Right lobe of liver (tissue), 6 donors: ENCODE measurements around the gene DCHS2. TPM values are rescaled to one million over a fixed set of nuclear protein-coding genes. Genes with fewer than 3 reads are reported as not detected.

Experiments used
- ATAC-seq, 4 donors: fragments of 200-7000 bp; cut with Tn5 transposase; one replicate each; pipeline ENCODE4 v1.9.1; 2020; ENCODE audit warnings: mild to moderate bottlenecking in 4 of 4, moderate library complexity in 4 of 4
- DNase-seq, 3 donors: peaks; one replicate each; pipeline ENCODE4 v3.0.0-alpha.2; 2020
- H3K27ac ChIP-seq, 3 donors: fragments of 200-600 bp; one replicate each; pipeline ENCODE4 v1.8.0; 2022
- H3K27me3 ChIP-seq, 2 donors: fragments of 200-600 bp; one replicate each; pipeline ENCODE4 v1.8.0; 2022
- H3K36me3 ChIP-seq, 4 donors: fragments of 200-600 bp; sonication (generic) in 1 of 4; one replicate each; pipeline versions ENCODE4 v1.5.1 to v1.8.0; 2017 to 2022; ENCODE audit warnings: control low read depth in 1 of 4
- H3K4me1 ChIP-seq, 4 donors: fragments of 200-600 bp; sonication (generic) in 1 of 4; one replicate each; pipeline versions ENCODE4 v1.5.1 to v1.8.0; 2017 to 2022; ENCODE audit warnings: control low read depth in 1 of 4
- H3K4me3 ChIP-seq, 3 donors: fragments of 200-600 bp; one replicate each; pipeline ENCODE4 v1.8.0; 2022
- H3K9me3 ChIP-seq, 4 donors: fragments of 200-600 bp; sonication (generic) in 1 of 4; one replicate each; pipeline versions ENCODE4 v1.5.1 to v1.8.0; 2017 to 2022; ENCODE audit warnings: control low read depth in 1 of 4
- CTCF ChIP-seq, 4 donors: fragments of 200-600 bp in 3 of 4; fragments of 450-650 bp in 1 of 4; IDR thresholded peaks; one replicate each; pipeline versions ENCODE4 v1.5.1 to v1.8.0; 2016 to 2022; ENCODE audit warnings: antibody characterized with exemption in 4 of 4, mild to moderate bottlenecking in 2 of 4
- POLR2A ChIP-seq: fragments of 450-650 bp; IDR thresholded peaks from one replicate; pipeline ENCODE4 v1.6.1; 2017; ENCODE audit warnings: antibody characterized with exemption, mild to moderate bottlenecking
- whole genome bisulfite sequencing: methylation state at CpG from one replicate; pipeline ENCODE4 v1.1.6; 2018; ENCODE audit warnings: low coverage, low lambda C conversion rate; ENCODE audit not compliant: insufficient coverage; ENCODE audit errors: missing lambda C conversion rate; 5-methylcytosine and 5-hydroxymethylcytosine counted together
- intact Hi-C, 2 donors: fragments of 100-400 bp; cut with DNase I; formaldehyde crosslinking; loops; one replicate each; pipeline versions ENCODE4 v1.11.2 to v1.14.1; 2022
- total RNA-seq, 6 experiments: library from RNA; depleted of rRNA in 2 of 6; stranded (reverse); fragments of >200 nt in 2 of 6; fragmentation: NEBNext Ultra II Directional in 3 of 6; extraction: Animal tissue kit (Norgen Biotek cat#: 25700) in 3 of 6; gene quantifications; one replicate each; pipeline versions ENCODE4 v1.1.0 to v1.2.4, GENCODE V29; 2016 to 2023
- donor health status: DM: no; HTN: yes; CAD: no.
- donor health status: DM: no; HTN: no; CAD: no.
- donor health status: DM: no; HTN: no; CAD: no.
- donor health status: DM: no; HTN: yes; CAD: no.
- donor health status: DM: no; HTN: yes; CAD: no.

The DCHS2 gene
- total RNA-seq, 6 experiments from 2014 or later, result 0.07 to 0.37 (median 0.12) TPM; not detected in 1

- no peak for DNase-seq
- Histone ChIP-seq H3K9me3 (no peaks in the 10 kb centered on the region), H3K4me1 (no peaks in the 10 kb centered on the region), H3K36me3 (no peaks in the 10 kb centered on the region), H3K27me3 (no peaks in the 10 kb centered on the region), H3K4me3 (no peak overlapping the region), H3K27ac (no peak overlapping the region)
- 0% methylated on average over 1 of the region's 1 CpG for WGBS
- intact Hi-C loops, result no loop called here
- TF ChIP-seq POLR2A, result no peak
- TF ChIP-seq CTCF (IDR thresholded peaks at IDR 0.05), result no peak
- ATAC-seq, result no peak
Observed at GRCh38 chr4:154439224-154439623, 52.4 kb downstream of the DCHS2 start.

- DNase-seq, result no peak
- Histone ChIP-seq H3K27ac (no peak overlapping the region), H3K27me3 (no peaks in the 10 kb centered on the region), H3K4me3 (no peak overlapping the region), H3K36me3 (no peaks in the 10 kb centered on the region), H3K4me1 (no peaks in the 10 kb centered on the region), H3K9me3 (no peaks in the 10 kb centered on the region)
- no peak for ATAC-seq
- TF ChIP-seq POLR2A, result no peak
- no peak for TF ChIP-seq CTCF (IDR thresholded peaks at IDR 0.05)
- intact Hi-C loops, result no loop called here
- 46% methylated on average over 1 of the region's 1 CpG for WGBS
Observed at GRCh38 chr4:154435895-154436294, 55.7 kb downstream of the DCHS2 start.

- DNase-seq (no peak), ATAC-seq (no peak)
- H3K9me3 ChIP-seq, result no peaks in the 10 kb centered on the region
- no peaks in the 10 kb centered on the region for H3K4me1 ChIP-seq
- no peak overlapping the region for H3K27ac ChIP-seq
- no peaks in the 10 kb centered on the region for H3K36me3 ChIP-seq
- no peak for TF ChIP-seq POLR2A
- no peak for TF ChIP-seq CTCF (IDR thresholded peaks at IDR 0.05)
- WGBS, result 86% methylated on average over 4 of the region's 6 CpGs
- intact Hi-C loops, result no loop called here
- no peaks in the 10 kb centered on the region for H3K27me3 ChIP-seq
- no peak overlapping the region for H3K4me3 ChIP-seq
Observed at GRCh38 chr4:154433543-154433942, 58.1 kb downstream of the DCHS2 start.

- no peak for ATAC-seq
- TF ChIP-seq POLR2A (no peak), CTCF (IDR thresholded peaks at IDR 0.05) (no peak)
- Histone ChIP-seq H3K27ac (no peak overlapping the region), H3K4me1 (no peaks in the 10 kb centered on the region), H3K36me3 (no peaks in the 10 kb centered on the region), H3K4me3 (no peak overlapping the region), H3K27me3 (no peaks in the 10 kb centered on the region), H3K9me3 (no peaks in the 10 kb centered on the region)
- DNase-seq, result no peak
- WGBS, result 63% methylated on average over 4 of the region's 5 CpGs
- intact Hi-C loops, result no loop called here
Observed at GRCh38 chr4:154429176-154429575, 62.4 kb downstream of the DCHS2 start.

- no peaks in the 10 kb centered on the region for H3K9me3 ChIP-seq
- H3K4me3 ChIP-seq, result no peak overlapping the region
- 72% methylated on average over 6 of the region's 6 CpGs for WGBS
- no peaks in the 10 kb centered on the region for H3K36me3 ChIP-seq
- no peaks in the 10 kb centered on the region for H3K4me1 ChIP-seq
- no peak overlapping the region for H3K27ac ChIP-seq
- no peaks in the 10 kb centered on the region for H3K27me3 ChIP-seq
- intact Hi-C loops, result no loop called here
- ATAC-seq (no peak), DNase-seq (no peak)
- TF ChIP-seq CTCF (IDR thresholded peaks at IDR 0.05) (no peak), POLR2A (no peak)
Observed at GRCh38 chr4:154427149-154427548, 64.5 kb downstream of the DCHS2 start.
